Measurements from ENCODE around the gene OSBPL1A. TPM values are rescaled to one million over a fixed set of nuclear protein-coding genes. Genes with fewer than 3 reads are reported as not detected.

OSBPL1A gene
- total RNA-seq: 10 to 100 TPM; 33.3 to 64.5 (median 55.4) TPM

DNA sequence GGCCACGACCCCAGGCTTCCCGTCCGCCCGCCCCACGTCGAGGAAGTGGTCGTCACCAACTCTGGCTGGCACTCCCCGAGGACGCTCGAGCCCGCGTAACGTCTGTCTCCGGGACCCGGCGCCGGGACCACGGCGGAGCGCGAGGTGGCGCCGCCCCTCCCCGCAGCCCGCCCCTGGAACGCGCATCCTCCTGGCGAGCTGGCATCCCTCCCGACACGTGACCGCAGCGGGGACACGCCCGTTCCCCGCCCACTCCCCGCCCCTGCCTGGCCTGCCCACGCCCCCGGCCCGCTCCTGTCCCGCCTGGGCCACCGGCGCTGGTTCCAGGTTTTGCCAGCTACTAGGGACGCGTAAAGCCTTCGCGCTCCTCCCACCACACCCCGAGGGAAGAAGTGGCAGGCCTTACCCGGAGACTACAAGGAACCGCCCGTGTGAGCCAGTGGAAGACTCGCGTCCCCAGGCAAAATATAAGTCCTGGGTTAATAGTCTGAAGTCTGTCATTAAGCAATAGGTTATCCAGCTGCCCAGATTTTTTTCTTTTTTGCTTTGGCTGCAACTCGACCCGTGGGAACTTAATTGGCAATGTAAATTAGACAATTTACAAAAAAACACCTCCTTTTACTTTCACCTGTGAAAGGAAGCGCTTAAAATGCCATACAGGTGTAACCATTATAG, at the start of gene OSBPL1A:
OSBPL1A (minus strand) TSS at position 131 of the 675 bp plus-strand sequence. CDS start 20,291 bp downstream, outside the sequence.
- no peaks in the 10 kb centered on the region for H3K36me3 ChIP-seq
- TF ChIP-seq, protein P1, sequence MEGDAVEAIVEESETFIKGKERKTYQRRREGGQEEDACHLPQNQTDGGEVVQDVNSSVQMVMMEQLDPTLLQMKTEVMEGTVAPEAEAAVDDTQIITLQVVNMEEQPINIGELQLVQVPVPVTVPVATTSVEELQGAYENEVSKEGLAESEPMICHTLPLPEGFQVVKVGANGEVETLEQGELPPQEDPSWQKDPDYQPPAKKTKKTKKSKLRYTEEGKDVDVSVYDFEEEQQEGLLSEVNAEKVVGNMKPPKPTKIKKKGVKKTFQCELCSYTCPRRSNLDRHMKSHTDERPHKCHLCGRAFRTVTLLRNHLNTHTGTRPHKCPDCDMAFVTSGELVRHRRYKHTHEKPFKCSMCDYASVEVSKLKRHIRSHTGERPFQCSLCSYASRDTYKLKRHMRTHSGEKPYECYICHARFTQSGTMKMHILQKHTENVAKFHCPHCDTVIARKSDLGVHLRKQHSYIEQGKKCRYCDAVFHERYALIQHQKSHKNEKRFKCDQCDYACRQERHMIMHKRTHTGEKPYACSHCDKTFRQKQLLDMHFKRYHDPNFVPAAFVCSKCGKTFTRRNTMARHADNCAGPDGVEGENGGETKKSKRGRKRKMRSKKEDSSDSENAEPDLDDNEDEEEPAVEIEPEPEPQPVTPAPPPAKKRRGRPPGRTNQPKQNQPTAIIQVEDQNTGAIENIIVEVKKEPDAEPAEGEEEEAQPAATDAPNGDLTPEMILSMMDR (IDR thresholded peaks at IDR 0.05): peak in 2 of 6 experiments; percentile 7 to 15
- peak; percentile 85 for TF ChIP-seq POLR2AphosphoS5 (IDR thresholded peaks at IDR 0.05)
- no peak for TF ChIP-seq EP300 (IDR thresholded peaks at IDR 0.05)
- TF ChIP-seq POLR2A (IDR thresholded peaks at IDR 0.05): peak in 2 of 4 donors; percentile 52 to 81
- H3K27ac ChIP-seq: peak within 1 kb of the TSS; percentile 87 to 90 (median 88)
- H3K9me3 ChIP-seq: no peaks in the 10 kb centered on the region
- WGBS, 2 donors: 6 to 10% methylated on average over 8 to 13 of the region's 55 CpGs
- DNase-seq (peak; percentile 98), ATAC-seq (ENCODE audit: low FRiP score in 2 of 2) (peak; percentile 98)
- no peaks in the 10 kb centered on the region for H3K27me3 ChIP-seq
- H3K4me3 ChIP-seq: peak within 1 kb of the TSS; percentile 61 to 95 (median 80)
- H3K4me1 ChIP-seq: peaks cover 4 to 15% (median 9%) of the 10 kb centered on the region in 4 donors

DNA sequence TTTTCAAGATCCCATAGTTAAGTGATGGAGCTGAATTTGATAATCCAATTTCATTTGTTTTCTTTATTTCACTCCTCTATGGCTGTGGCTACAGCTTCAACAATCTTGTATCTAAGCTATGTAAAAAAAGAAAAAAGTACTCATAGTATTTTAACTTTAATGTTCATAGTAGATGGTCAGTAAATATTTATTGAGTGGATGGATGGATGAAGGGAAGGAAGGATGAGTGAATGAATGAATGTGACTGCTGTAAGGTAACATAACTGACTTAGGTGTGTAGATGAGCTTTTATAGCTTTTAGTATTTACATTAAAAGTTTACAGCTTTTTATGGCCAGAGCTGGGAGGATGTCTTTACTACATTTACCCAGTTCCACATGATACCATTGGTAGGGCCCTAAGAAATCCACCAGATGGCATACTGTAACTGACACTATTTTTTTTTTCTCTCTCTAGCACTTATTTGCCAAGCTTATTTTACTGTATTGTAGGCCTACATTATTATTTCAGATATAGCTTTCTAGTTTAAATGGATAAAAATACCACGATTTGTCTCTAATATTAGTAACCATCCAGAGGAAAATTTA, 49.4 kb upstream of the OSBPL1A start:
- DNase-seq (no peak), ATAC-seq (ENCODE audit: low FRiP score in 2 of 2) (no peak)
- H3K27me3 ChIP-seq: no peaks in the 10 kb centered on the region
- H3K9me3 ChIP-seq: no peaks in the 10 kb centered on the region
- no peak overlapping the region for H3K27ac ChIP-seq
- TF ChIP-seq EP300 (IDR thresholded peaks at IDR 0.05): no peak
- peaks cover 16 to 96% (median 31%) of the 10 kb centered on the region in 4 donors for H3K36me3 ChIP-seq
- H3K4me1 ChIP-seq: no peaks in the 10 kb centered on the region
- H3K4me3 ChIP-seq: no peak overlapping the region
- WGBS, 2 donors: 72 to 78% methylated on average over 1 of the region's 1 CpG

DNA sequence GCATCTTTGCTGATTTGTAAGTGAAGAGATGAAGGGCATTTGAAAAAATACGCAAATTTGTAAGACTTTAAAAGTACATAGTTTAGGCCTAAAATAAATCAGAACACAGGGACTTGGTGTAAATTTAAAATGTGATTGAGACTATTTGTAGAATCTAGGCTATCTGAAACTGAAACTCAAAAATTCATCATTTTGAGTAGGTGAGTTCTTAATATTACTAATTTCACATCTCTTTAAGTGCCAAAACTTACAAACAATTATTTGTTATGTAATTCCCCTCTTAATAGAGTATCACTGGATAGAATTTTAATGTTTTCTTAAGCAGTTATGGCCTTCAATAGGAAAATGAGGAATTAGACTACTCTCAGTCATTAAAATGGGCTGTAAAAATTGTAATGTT, 48.8 kb upstream of the OSBPL1A start:
- H3K4me1 ChIP-seq: no peaks in the 10 kb centered on the region
- H3K9me3 ChIP-seq: no peaks in the 10 kb centered on the region
- ATAC-seq (ENCODE audit: low FRiP score in 2 of 2) (no peak), DNase-seq (no peak)
- no peak for TF ChIP-seq POLR2AphosphoS5 (IDR thresholded peaks at IDR 0.05)
- TF ChIP-seq EP300 (IDR thresholded peaks at IDR 0.05): no peak
- no peak for TF ChIP-seq POLR2A (IDR thresholded peaks at IDR 0.05)
- TF ChIP-seq, protein P1 (IDR thresholded peaks at IDR 0.05): no peak
- no peak overlapping the region for H3K4me3 ChIP-seq
- H3K27ac ChIP-seq: no peak overlapping the region
- H3K36me3 ChIP-seq: peaks cover 16 to 97% (median 31%) of the 10 kb centered on the region in 4 donors
- no peaks in the 10 kb centered on the region for H3K27me3 ChIP-seq
- 89 to 97% methylated on average over 1 of the region's 1 CpG for WGBS, 2 donors

- Histone ChIP-seq H3K27ac (no peak overlapping the region), H3K9me3 (no peaks in the 10 kb centered on the region), H3K27me3 (no peaks in the 10 kb centered on the region), H3K4me3 (no peak overlapping the region), H3K36me3 (peaks cover 3 to 88% (median 16%) of the 10 kb centered on the region in 4 donors), H3K4me1 (no peaks in the 10 kb centered on the region)
- no peak for TF ChIP-seq POLR2A (IDR thresholded peaks at IDR 0.05)
- TF ChIP-seq, protein P1 (IDR thresholded peaks at IDR 0.05): no peak
- TF ChIP-seq POLR2AphosphoS5 (IDR thresholded peaks at IDR 0.05): no peak
- no peak for TF ChIP-seq EP300 (IDR thresholded peaks at IDR 0.05)
- DNase-seq: no peak
- no peak for ATAC-seq (ENCODE audit: low FRiP score in 2 of 2)
- 64 to 70% methylated on average over 2 of the region's 2 CpGs for WGBS, 2 donors
Measured at GRCh38 chr18:24443870-24444269, 46.2 kb upstream of the OSBPL1A start.

GRCh38 chr18:24436939-24437338, 39.3 kb upstream of the OSBPL1A start:
- no peak overlapping the region for H3K27ac ChIP-seq
- no peaks in the 10 kb centered on the region for H3K27me3 ChIP-seq
- ATAC-seq (ENCODE audit: low FRiP score in 2 of 2): no peak
- TF ChIP-seq POLR2AphosphoS5 (IDR thresholded peaks at IDR 0.05) (no peak), EP300 (IDR thresholded peaks at IDR 0.05) (no peak), POLR2A (IDR thresholded peaks at IDR 0.05) (no peak)
- TF ChIP-seq, protein P1 (IDR thresholded peaks at IDR 0.05): no peak
- no peaks in the 10 kb centered on the region for H3K4me1 ChIP-seq
- no peak overlapping the region for H3K4me3 ChIP-seq
- no peak for DNase-seq
- 90 to 97% methylated on average over 1 of the region's 1 CpG for WGBS, 2 donors
- peaks cover 0 to 46% (median 3%) of the 10 kb centered on the region in 4 donors for H3K36me3 ChIP-seq
- no peaks in the 10 kb centered on the region for H3K9me3 ChIP-seq
